ENCODE results near the gene CEP250. TPM values are rescaled to one million over a fixed set of nuclear protein-coding genes. Genes with fewer than 3 reads are reported as not detected.
"Not testable (repeated sequence)": the region's sequence is repeated elsewhere in the genome, so short reads cannot be mapped to it uniquely, and the experiment has no call there.

Gene CEP250
- total and polyA plus RNA-seq, 3 experiments from 2014 or later: 17.2 to 42.2 (median 34.8) TPM

DNA sequence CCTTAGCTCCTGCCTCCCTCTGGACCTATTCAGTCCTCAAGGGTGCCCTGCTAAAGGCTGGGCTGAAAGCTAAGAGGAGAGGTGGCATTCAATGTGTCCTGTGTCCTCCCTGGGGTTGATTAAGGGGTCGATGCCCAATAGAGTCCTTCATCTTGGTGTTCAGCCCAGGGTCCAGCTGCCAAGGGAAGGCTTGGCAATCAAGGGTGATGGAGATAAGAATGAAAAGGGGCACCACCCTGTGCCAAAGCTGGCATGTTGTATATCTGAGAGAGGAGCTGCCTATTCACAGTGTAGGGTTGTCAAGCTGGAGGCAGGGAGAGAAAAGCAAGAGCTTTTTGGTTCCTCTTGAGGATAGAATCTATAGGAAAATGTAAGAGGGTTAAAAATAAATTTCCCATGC is 61.7 kb downstream of the CEP250 start:
- ChIA-PET POLR2A (no interaction called here), CTCF (no interaction called here)
- Mint-ChIP-seq H3K4me3 (no peak overlapping the region), H3K27ac (peak overlapping the region in 2 of 8 donors; percentile 34 to 78), H3K4me1 (no peaks in the 10 kb centered on the region), H3K27me3 (peaks cover 0 to 2% of the 10 kb centered on the region in 2 donors), H3K36me3 (peaks cover 0 to 45% (median 2%) of the 10 kb centered on the region in 3 donors), H3K9me3 (no peaks in the 10 kb centered on the region)
- Histone ChIP-seq H3K27ac (ENCODE audit: low read depth, low read length) (no peak overlapping the region), H3K4me3 (ENCODE audit: low read length) (no peak overlapping the region), H3K36me3 (ENCODE audit: insufficient read depth, low read length) (peaks cover 10% of the 10 kb centered on the region), H3K9me3 (ENCODE audit: low read length) (no peaks in the 10 kb centered on the region), H3K27me3 (ENCODE audit: insufficient read depth, low read length, poor library complexity, severe bottlenecking) (no peaks in the 10 kb centered on the region), H3K4me1 (ENCODE audit: insufficient read depth, low read length) (no peaks in the 10 kb centered on the region)
- no peak for DNase-seq

DNA sequence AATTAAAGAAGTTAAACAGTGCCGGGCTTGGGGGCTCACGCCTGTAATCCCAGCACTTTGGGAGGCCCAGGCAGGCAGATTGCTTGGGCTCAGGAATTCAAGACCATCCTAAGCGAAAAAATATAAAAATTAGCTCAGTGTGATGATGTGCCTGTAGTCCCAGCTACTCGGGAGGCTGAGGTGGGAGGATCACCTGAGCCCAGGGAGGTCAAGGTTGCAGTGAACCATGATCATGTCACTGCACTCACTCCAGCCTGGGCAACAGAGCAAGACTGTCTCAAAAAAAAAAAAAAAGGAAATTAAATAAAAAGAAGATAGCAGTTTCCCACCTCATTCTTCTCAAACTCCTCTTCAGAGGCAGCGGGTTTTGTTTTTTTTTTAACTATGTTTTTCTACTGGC is 62.4 kb downstream of the CEP250 start:
- H3K4me1 Mint-ChIP-seq, POLR2A ChIA-PET: not testable (repeated sequence)

DNA sequence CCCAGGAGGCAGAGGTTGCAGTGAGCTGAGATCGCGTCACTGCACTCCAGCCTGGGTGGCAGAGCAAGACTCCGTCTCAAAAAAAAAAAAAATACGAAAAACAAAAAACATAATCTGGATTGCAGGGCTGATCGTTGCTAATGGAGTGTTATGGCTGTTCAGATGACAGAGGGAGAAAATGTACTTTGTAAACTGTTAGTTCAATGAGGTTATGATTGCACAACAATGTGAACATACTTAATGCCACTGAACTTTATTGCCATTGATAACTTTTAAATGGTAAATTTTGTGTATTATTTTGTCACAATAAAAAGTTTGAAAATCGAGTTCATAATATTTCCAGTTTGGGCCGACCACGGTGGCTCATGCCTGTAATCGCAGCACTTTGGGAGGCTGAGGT is 63.6 kb downstream of the CEP250 start:
- no peaks in the 10 kb centered on the region for H3K4me1 ChIP-seq (ENCODE audit: insufficient read depth, low read length)
- Mint-ChIP-seq H3K27me3 (peaks cover 0 to 2% of the 10 kb centered on the region in 2 donors), H3K9me3 (no peaks in the 10 kb centered on the region), H3K4me1 (no peaks in the 10 kb centered on the region), H3K4me3 (no peak overlapping the region), H3K36me3 (peaks cover 0 to 29% (median 2%) of the 10 kb centered on the region in 3 donors), H3K27ac (no peak overlapping the region)
- no peaks in the 10 kb centered on the region for H3K36me3 ChIP-seq (ENCODE audit: insufficient read depth, low read length)
- H3K9me3 ChIP-seq (ENCODE audit: low read length): no peaks in the 10 kb centered on the region
- CTCF ChIA-PET: no interaction called here
- DNase-seq: no peak
- H3K4me3 ChIP-seq (ENCODE audit: low read length): no peak overlapping the region
- POLR2A ChIA-PET: no interaction called here
- no peaks in the 10 kb centered on the region for H3K27me3 ChIP-seq (ENCODE audit: insufficient read depth, low read length, poor library complexity, severe bottlenecking)
- H3K27ac ChIP-seq (ENCODE audit: low read depth, low read length): no peak overlapping the region

More for the DNA sequence above, 62.4 kb downstream of the CEP250 start:
- H3K9me3 Mint-ChIP-seq; H3K27ac ChIP-seq (ENCODE audit: low read depth, low read length); H3K27ac Mint-ChIP-seq; H3K4me1 ChIP-seq (ENCODE audit: insufficient read depth, low read length); H3K27me3 ChIP-seq (ENCODE audit: insufficient read depth, low read length, poor library complexity, severe bottlenecking); H3K4me3 ChIP-seq (ENCODE audit: low read length); H3K9me3 ChIP-seq (ENCODE audit: low read length); H3K27me3 Mint-ChIP-seq; H3K4me3 Mint-ChIP-seq; DNase-seq; H3K36me3 ChIP-seq (ENCODE audit: insufficient read depth, low read length): not testable (repeated sequence)
- CTCF ChIA-PET: interaction anchor here (0.7 kb wide), 1 partner anchor 550 kb away, joined by 3 read pairs; no protein-coding TSS in a partner anchor
- peaks cover 0 to 39% (median 2%) of the 10 kb centered on the region in 3 donors for H3K36me3 Mint-ChIP-seq

DNA sequence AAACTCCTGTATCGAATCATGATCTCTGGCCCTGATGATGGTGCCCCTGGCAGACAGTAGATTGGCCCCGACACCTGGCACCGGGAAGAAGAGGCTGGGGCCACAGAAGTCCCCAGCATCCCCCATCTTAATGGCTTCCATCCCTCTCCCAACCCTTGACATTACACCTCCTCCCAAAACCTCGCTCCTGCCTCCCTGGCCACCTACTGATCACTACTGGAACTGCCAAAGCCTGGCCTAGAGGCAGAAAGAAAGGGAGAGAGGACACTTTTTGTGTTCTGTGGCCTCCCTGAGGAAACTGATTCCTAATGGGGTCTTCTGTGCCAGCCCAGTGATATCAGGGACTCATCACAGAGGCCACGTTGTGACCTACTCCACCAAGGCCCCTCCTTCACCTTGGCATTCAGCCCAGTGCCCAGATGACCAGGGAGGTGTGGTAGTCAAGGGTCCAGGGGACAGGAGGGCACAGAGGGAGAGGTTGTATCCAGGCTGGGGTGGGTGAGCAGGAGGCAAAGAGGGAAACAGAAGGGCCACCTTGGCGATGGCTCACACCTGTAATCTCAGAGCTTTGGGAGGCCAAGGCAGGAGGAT is 68.0 kb downstream of the CEP250 start:
- H3K27me3 Mint-ChIP-seq: no peaks in the 10 kb centered on the region
- H3K4me3 Mint-ChIP-seq: no peak overlapping the region
- no peaks in the 10 kb centered on the region for H3K36me3 ChIP-seq (ENCODE audit: insufficient read depth, low read length)
- H3K27ac ChIP-seq (ENCODE audit: low read depth, low read length): no peak overlapping the region
- no peaks in the 10 kb centered on the region for H3K9me3 Mint-ChIP-seq
- H3K27me3 ChIP-seq (ENCODE audit: insufficient read depth, low read length, poor library complexity, severe bottlenecking): no peaks in the 10 kb centered on the region
- CTCF ChIA-PET: no interaction called here
- H3K4me1 Mint-ChIP-seq: no peaks in the 10 kb centered on the region
- H3K4me1 ChIP-seq (ENCODE audit: insufficient read depth, low read length): no peaks in the 10 kb centered on the region
- no peaks in the 10 kb centered on the region for H3K9me3 ChIP-seq (ENCODE audit: low read length)
- peaks cover 0 to 2% (median 0%) of the 10 kb centered on the region in 3 donors for H3K36me3 Mint-ChIP-seq
- H3K4me3 ChIP-seq (ENCODE audit: low read length): no peak overlapping the region
- peak overlapping the region in 1 of 8 donors; percentile 19 for H3K27ac Mint-ChIP-seq
- POLR2A ChIA-PET: no interaction called here
- DNase-seq: no peak

DNA sequence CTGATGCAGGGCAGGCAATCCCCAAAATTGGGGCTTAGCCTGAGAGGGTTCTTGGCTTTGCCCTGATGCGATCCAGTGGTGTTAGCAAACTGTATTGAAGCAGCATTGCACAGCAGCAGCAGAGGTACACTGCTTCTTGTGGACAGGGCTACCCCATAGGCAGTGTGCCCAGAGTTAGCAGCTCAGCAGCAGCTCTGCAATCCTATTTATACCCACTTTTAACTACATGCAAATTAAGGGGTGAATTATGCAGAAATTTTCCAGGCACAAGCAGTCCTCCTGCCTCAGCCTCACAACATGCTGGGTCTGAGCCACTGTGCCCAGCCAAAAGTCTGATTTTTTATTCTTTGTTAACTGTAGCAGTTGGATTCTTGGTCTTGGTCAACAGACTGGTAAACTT is 70.2 kb downstream of the CEP250 start:
- H3K4me3 Mint-ChIP-seq: no peak overlapping the region
- CTCF ChIA-PET: no interaction called here
- no peak overlapping the region for H3K27ac ChIP-seq (ENCODE audit: low read depth, low read length)
- H3K9me3 ChIP-seq (ENCODE audit: low read length): no peaks in the 10 kb centered on the region
- no peaks in the 10 kb centered on the region for H3K27me3 ChIP-seq (ENCODE audit: insufficient read depth, low read length, poor library complexity, severe bottlenecking)
- H3K9me3 Mint-ChIP-seq: no peaks in the 10 kb centered on the region
- no peaks in the 10 kb centered on the region for H3K4me1 Mint-ChIP-seq
- peaks cover 0 to 2% of the 10 kb centered on the region in 2 donors for H3K27me3 Mint-ChIP-seq
- no peak overlapping the region for H3K4me3 ChIP-seq (ENCODE audit: low read length)
- peak overlapping the region in 1 of 8 donors; percentile 72 for H3K27ac Mint-ChIP-seq
- H3K36me3 Mint-ChIP-seq: peaks cover 0 to 2% (median 0%) of the 10 kb centered on the region in 3 donors
- no peaks in the 10 kb centered on the region for H3K36me3 ChIP-seq (ENCODE audit: insufficient read depth, low read length)
- POLR2A ChIA-PET: no interaction called here
- no peaks in the 10 kb centered on the region for H3K4me1 ChIP-seq (ENCODE audit: insufficient read depth, low read length)
- DNase-seq: no peak

DNA sequence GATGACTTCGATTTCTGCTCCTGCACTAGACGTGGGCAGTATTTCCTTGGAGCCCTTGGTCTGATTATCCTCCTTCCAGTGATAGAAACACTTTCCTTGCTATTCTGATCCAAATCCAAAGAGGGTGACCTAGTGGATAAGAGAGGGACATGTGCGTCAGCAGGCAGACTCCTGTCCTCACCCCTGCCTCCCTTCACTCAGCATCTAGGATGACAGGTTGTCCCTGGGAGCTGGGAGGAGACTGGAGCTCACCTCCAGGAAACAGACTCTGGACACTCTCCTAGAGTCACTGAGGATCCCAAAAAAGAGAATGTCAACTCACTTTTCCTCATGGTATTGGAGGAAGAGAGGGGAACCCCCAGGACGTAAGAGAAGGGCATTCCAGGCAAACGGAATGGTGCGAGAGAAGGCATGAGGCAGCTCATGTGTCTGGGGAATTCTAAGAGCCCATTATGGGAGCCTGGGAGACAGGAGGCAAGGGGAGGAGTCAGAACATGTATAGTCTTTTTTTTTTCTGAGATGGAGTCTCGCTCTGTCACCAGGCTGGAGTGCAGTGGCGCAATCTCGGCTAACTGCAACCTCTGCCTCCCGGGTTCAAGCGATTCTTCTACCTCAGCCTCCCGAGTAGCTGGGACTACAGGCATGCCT is 71.8 kb downstream of the CEP250 start:
- Histone ChIP-seq H3K36me3 (ENCODE audit: insufficient read depth, low read length) (no peaks in the 10 kb centered on the region), H3K27me3 (ENCODE audit: insufficient read depth, low read length, poor library complexity, severe bottlenecking) (no peaks in the 10 kb centered on the region), H3K4me1 (ENCODE audit: insufficient read depth, low read length) (no peaks in the 10 kb centered on the region), H3K27ac (ENCODE audit: low read depth, low read length) (no peak overlapping the region), H3K4me3 (ENCODE audit: low read length) (no peak overlapping the region), H3K9me3 (ENCODE audit: low read length) (no peaks in the 10 kb centered on the region)
- peaks cover 0 to 3% of the 10 kb centered on the region in 2 donors for H3K27me3 Mint-ChIP-seq
- ChIA-PET CTCF (no interaction called here), POLR2A (no interaction called here)
- no peaks in the 10 kb centered on the region for H3K9me3 Mint-ChIP-seq
- no peaks in the 10 kb centered on the region for H3K4me1 Mint-ChIP-seq
- no peaks in the 10 kb centered on the region for H3K36me3 Mint-ChIP-seq
- peak overlapping the region in 2 of 8 donors; percentile 27 to 29 for H3K27ac Mint-ChIP-seq
- DNase-seq: no peak
- no peak overlapping the region for H3K4me3 Mint-ChIP-seq

DNA sequence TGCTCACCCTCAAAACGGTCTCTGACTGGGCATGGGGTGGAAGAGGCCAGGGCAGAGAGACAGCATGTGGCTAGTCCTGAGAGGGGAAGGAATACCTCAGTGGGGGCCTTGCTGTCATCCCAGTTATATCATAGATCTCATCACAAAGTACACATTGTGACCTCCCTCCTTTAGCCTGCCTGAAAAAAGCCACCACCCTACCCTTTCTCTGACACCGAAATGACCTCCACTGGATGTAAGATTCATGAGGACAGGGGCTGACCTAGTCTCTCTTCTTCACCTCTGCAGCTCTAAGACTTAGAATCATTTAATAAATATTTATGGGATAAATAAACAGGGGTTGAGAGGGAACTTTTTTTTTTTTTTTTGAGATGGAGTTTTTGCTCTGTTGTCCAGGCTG is 74.2 kb downstream of the CEP250 start, which contains the start of gene C20orf173:
TSS of gene C20orf173 (minus strand) at position 101 of the 400 bp plus-strand sequence. CDS start 279 bp downstream, outside the sequence.
- CTCF ChIA-PET: no interaction called here
- no peak for DNase-seq
- POLR2A ChIA-PET: interaction anchor here (0.6 kb wide), 2 partner anchors 8 to 1108 kb away, joined by 6 to 10 read pairs; no protein-coding TSS in a partner anchor
- H3K4me1 Mint-ChIP-seq: no peaks in the 10 kb centered on the region
- no peak within 1 kb of the TSS for H3K4me3 Mint-ChIP-seq
- H3K27ac ChIP-seq (ENCODE audit: low read depth, low read length): no peak within 1 kb of the TSS
- no peak within 1 kb of the TSS for H3K4me3 ChIP-seq (ENCODE audit: low read length)
- H3K36me3 ChIP-seq (ENCODE audit: insufficient read depth, low read length): no peaks in the 10 kb centered on the region
- no peak within 1 kb of the TSS for H3K27ac Mint-ChIP-seq
- H3K4me1 ChIP-seq (ENCODE audit: insufficient read depth, low read length): no peaks in the 10 kb centered on the region
- no peaks in the 10 kb centered on the region for H3K9me3 ChIP-seq (ENCODE audit: low read length)
- no peaks in the 10 kb centered on the region for H3K9me3 Mint-ChIP-seq
- H3K36me3 Mint-ChIP-seq: peaks cover 0 to 2% (median 0%) of the 10 kb centered on the region in 3 donors
- H3K27me3 Mint-ChIP-seq: peaks cover 0 to 3% of the 10 kb centered on the region in 2 donors
- H3K27me3 ChIP-seq (ENCODE audit: insufficient read depth, low read length, poor library complexity, severe bottlenecking): no peaks in the 10 kb centered on the region

DNA sequence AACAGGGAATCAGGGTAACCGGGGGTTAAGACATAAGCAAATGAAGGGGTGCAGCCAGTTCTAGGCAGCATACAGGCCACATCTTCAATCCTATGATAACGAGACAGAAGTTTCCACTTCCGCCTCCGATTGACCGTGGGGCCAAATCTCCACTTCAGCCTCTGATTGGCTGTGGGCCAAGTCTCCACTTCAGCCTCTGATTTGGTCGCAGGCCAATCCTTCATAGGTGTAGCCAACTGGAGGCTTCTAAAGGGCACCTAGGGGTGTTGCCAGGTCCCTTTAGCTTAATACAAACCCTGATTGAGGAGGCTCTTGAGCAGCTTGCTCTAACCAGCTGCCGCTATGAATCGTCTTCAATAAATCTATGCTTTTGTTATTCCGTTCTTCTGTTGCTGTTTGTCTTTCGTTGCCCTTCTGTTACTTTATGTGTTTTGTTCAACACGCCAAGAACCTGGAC is 84.4 kb downstream of the CEP250 start:
- DNase-seq: no peak
- no peak overlapping the region for H3K4me3 ChIP-seq (ENCODE audit: low read length)
- peaks cover 6% of the 10 kb centered on the region for H3K36me3 ChIP-seq (ENCODE audit: insufficient read depth, low read length)
- Mint-ChIP-seq H3K9me3 (no peaks in the 10 kb centered on the region), H3K4me3 (peak overlapping the region in 2 of 7 donors; percentile 28 to 64), H3K4me1 (peaks cover 15 to 30% (median 23%) of the 10 kb centered on the region in 3 donors), H3K36me3 (peaks cover 0 to 14% (median 3%) of the 10 kb centered on the region in 3 donors), H3K27ac (peak overlapping the region in 1 of 8 donors; percentile 61), H3K27me3 (no peaks in the 10 kb centered on the region)
- H3K27me3 ChIP-seq (ENCODE audit: insufficient read depth, low read length, poor library complexity, severe bottlenecking): no peaks in the 10 kb centered on the region
- H3K9me3 ChIP-seq (ENCODE audit: low read length): no peaks in the 10 kb centered on the region
- H3K27ac ChIP-seq (ENCODE audit: low read depth, low read length): no peak overlapping the region
- ChIA-PET CTCF (no interaction called here), POLR2A (no interaction called here)
- H3K4me1 ChIP-seq (ENCODE audit: insufficient read depth, low read length): peaks cover 21% of the 10 kb centered on the region

All from CD8-positive, alpha-beta memory T cell (primary cell).